HG03025 (cell line): ENCODE measurements around the gene EPB41L4A.
"Not testable (repeated sequence)": the region's sequence is repeated elsewhere in the genome, so short reads cannot be mapped to it uniquely, and the experiment has no call there.

Experiments
- ATAC-seq: cut with Tn5 transposase; IDR thresholded peaks from one replicate; pipeline ENCODE4 v1.9.1; 2021; ENCODE audit warnings: mild to moderate bottlenecking, moderate library complexity; ENCODE audit not compliant: unreplicated experiment, low FRiP score

EPB41L4A gene

GRCh38 chr5:112263469-112263868 lies 155.6 kb downstream of the EPB41L4A start:
- ATAC-seq, result no peak

- no peak for ATAC-seq
Measured at GRCh38 chr5:112258571-112258970, 160.5 kb downstream of the EPB41L4A start.

GRCh38 chr5:112257976-112258375 lies 161.1 kb downstream of the EPB41L4A start:
- no peak for ATAC-seq

GRCh38 chr5:112257005-112257404 lies 162.1 kb downstream of the EPB41L4A start:
- no peak for ATAC-seq

GRCh38 chr5:112254303-112254702 lies 164.8 kb downstream of the EPB41L4A start:
- ATAC-seq, result no peak

- no peak for ATAC-seq
Measured at GRCh38 chr5:112253478-112254250, 165.4 kb downstream of the EPB41L4A start.

GRCh38 chr5:112250551-112250950 lies 168.5 kb downstream of the EPB41L4A start:
- no peak for ATAC-seq

- no peak for ATAC-seq
Measured at GRCh38 chr5:112248623-112249022, 170.5 kb downstream of the EPB41L4A start.

GRCh38 chr5:112247960-112248359 lies 171.1 kb downstream of the EPB41L4A start:
- no peak for ATAC-seq

- ATAC-seq, result no peak
Measured at GRCh38 chr5:112245656-112246055, 173.4 kb downstream of the EPB41L4A start.

- ATAC-seq, result no peak
Measured at GRCh38 chr5:112239996-112240395, 179.1 kb downstream of the EPB41L4A start.

GRCh38 chr5:112238473-112238872 lies 180.6 kb downstream of the EPB41L4A start:
- no peak for ATAC-seq

- no peak for ATAC-seq
Measured at GRCh38 chr5:112237456-112237855, 181.6 kb downstream of the EPB41L4A start.

- no peak for ATAC-seq
Measured at GRCh38 chr5:112234000-112234399, 185.1 kb downstream of the EPB41L4A start.

GRCh38 chr5:112232667-112233066 lies 186.4 kb downstream of the EPB41L4A start:
- no peak for ATAC-seq

- no peak for ATAC-seq
Measured at GRCh38 chr5:112230606-112231005, 188.5 kb downstream of the EPB41L4A start.

- no peak for ATAC-seq
Measured at GRCh38 chr5:112228667-112229066, 190.4 kb downstream of the EPB41L4A start.

GRCh38 chr5:112227911-112228631 lies 191.0 kb downstream of the EPB41L4A start:
- ATAC-seq, result no peak

- ATAC-seq, result no peak
Measured at GRCh38 chr5:112226215-112226614, 192.9 kb downstream of the EPB41L4A start.

GRCh38 chr5:112222997-112223396 lies 196.1 kb downstream of the EPB41L4A start:
- ATAC-seq, result not testable (repeated sequence)

- no peak for ATAC-seq
Measured at GRCh38 chr5:112221128-112221527, 197.9 kb downstream of the EPB41L4A start.

GRCh38 chr5:112219000-112219399 lies 200.1 kb downstream of the EPB41L4A start:
- ATAC-seq, result no peak
